GM12801 (cell line): Measurements from ENCODE around the gene DDX1.

ENCODE experiments used
- TF ChIP-seq, protein P1 (sequence below): IDR thresholded peaks from one replicate; pipeline ENCODE4 v1.5.1; 2011; ENCODE audit warnings: control low read depth; ENCODE audit not compliant: insufficient read length; ENCODE audit errors: extremely low read depth

Gene DDX1

DNA sequence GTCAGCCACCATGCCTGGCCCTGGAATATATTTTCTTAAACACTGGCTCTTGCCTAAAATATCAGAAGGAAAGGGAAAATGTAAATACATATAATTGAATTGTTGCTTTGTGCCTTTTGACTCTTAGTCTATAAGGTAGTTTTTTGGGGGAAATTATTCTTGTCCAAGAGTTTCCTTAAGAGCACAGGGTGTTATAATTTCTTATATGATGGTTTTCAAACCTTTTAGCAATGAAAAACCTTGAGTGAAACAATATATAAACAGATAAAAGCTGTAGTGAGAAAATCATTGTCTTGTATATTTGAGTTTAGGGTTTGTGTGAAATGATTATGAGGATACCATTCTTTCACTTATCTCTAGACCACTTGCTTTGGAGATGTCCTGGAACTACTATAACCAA is 40.2 kb downstream of the DDX1 start:
- TF ChIP-seq, protein P1, sequence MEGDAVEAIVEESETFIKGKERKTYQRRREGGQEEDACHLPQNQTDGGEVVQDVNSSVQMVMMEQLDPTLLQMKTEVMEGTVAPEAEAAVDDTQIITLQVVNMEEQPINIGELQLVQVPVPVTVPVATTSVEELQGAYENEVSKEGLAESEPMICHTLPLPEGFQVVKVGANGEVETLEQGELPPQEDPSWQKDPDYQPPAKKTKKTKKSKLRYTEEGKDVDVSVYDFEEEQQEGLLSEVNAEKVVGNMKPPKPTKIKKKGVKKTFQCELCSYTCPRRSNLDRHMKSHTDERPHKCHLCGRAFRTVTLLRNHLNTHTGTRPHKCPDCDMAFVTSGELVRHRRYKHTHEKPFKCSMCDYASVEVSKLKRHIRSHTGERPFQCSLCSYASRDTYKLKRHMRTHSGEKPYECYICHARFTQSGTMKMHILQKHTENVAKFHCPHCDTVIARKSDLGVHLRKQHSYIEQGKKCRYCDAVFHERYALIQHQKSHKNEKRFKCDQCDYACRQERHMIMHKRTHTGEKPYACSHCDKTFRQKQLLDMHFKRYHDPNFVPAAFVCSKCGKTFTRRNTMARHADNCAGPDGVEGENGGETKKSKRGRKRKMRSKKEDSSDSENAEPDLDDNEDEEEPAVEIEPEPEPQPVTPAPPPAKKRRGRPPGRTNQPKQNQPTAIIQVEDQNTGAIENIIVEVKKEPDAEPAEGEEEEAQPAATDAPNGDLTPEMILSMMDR, result no peak

DNA sequence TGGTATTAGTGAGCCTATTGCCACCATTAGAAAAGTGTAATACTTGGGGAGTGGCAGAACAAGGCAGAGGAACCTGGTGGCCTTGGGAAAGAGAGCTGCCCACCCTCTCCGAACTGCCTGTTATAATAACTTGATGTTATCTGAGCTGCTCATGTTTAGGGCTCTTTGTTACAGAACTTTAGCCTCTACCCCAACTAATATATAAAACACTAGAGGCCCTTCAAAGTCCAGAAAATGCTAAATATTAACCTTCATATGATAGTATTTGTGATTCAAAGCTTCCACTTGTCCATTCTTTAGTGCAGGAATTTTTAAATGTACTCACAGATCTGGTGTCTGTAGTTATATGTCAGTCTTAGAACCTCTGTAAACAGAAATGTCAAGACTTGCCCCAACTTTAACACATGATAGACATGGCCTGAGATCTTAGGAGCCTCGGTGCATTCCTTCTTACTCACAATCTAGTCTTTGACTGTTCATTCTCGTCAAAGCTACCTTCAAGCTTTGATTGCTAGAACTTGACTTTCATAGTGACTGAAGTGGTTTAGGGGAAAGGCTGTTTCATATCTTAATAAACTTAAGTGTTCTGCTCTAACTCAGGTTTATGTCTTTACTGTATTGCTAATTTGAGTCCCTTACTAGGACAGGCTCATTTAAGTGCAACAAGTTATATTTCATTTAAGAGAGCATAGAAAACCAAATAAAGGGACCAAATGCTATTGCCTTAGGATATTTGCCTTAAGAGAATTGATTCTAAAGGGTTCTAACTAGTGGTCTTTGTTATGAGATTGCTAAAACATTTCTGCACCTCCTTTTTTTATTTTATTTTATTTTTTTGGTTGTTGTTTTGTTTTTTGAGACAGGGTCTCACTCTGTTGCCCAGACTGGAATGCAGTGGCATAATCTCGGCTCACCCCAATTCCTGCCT is 41.6 kb downstream of the DDX1 start:
- TF ChIP-seq, protein P1, result no peak

DNA sequence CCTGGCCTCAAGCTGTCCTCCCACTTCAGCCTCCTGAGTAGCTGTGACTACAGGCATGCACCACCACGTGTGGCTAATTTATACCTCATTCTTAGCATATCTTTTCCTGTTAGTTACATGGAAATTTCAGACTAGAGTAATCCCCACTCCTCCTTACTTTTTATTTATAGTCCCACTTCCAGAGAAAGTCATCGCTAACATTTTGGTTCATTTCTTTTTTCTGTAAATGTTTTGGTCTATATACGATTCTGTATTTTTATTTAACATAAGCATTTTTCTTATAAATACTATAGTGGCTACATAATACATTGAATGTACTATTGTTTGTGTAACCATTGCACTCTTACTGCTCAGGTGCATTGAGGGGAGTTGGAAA is 42.3 kb downstream of the DDX1 start:
- TF ChIP-seq, protein P1, result no peak

DNA sequence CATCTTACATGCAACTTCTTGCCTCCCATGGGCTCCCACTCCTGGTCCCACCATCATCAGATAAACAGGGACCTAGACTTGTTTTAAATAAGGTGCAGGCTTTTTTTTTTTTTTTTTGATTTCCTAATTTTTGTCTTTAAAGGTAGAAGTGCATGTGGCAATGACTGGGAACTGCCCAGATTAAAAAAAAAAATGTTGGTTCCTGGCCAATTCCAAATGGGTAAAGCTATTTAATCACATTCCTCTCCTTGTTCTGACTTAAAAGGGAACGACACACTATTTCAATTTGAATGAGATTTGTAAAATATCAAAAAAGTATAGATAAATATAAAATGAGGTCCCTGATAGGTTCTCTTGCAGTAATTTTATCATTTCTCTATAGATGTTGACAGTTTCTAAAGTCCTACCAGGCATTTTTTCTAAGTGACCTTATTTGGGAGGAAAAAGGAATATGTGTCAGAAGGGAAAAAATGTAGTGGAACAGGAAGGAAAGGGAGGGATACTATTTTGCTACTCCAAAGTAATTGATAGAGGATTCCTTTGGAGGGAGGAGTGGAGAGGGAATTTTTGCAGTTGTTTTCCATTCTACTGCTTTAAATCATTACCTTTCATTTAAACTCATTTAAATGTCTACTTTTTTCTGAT is 43.3 kb downstream of the DDX1 start:
- TF ChIP-seq, protein P1, result no peak

DNA sequence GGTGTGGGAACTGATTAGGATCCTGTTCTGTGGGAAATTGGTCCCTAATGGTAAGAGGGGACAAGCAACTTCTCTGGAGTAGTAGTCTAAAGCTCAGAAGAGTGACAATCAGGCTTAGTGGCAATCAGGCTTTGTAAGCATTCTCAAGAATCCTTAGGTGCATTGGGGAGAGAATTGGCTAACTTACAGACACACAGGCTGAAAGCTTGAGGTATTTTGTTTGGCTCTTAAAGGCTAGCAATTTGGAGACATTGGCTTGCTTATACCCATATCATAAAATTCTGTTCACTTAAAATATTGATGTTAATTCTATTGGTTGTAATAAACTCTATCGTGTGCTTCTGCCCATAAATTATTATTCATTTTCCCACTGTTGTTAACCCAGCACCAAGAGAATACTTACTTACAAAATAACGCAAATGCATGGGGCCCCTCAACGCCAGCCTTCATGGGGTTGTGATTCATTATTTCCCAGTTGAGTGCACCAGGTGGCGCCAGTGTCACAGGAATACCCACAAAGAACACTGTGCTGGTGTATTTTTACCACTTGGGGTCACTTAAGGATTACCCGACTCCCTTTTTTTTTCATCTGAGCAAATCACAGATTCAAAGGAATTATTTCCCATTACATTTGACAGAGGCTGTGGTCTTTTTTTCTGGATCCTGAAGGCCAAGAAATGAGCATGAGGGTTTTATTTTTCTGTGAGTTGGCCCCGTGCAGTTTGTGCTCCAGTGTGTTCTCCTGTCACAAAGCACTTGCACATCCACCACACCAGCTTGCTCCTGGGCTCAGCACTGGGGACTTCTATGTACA is 45.5 kb downstream of the DDX1 start:
- TF ChIP-seq, protein P1, result no peak

DNA sequence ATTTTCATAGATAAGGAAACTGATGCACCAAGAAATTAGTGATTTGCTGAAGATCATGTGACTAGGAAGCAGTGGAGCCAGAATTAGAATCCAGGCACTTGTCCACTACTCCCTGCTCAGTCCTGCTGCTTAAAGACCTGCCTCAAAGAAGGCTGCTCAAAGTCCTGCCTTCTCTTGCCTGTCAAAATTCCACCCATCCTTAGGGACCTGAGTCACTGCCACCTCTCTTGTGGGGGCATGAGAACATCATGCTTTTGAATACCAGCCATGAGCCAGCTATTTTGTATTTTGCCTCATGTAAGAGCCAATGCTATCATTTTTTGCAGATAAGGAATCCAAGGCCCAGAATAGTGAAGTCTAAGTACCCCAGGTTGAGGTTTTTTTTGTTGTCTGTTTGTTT is 47.1 kb downstream of the DDX1 start:
- TF ChIP-seq, protein P1, result no peak
